Stimulated activated memory B cell treated with anti-CD40 and anti-IgM and Interleukin-4, amounts not matched to agents 10 μg/mL and 1 μg/mL and 100 μg/mL, for 72 hours (primary cell): ENCODE measurements around the gene TPRG1L.

ENCODE experiments used
- ATAC-seq: fragments of 150-1000 bp; cut with Tn5 transposase; 2 replicates; pipeline ENCODE4 v1.10.0; 2021
- H3K27ac Mint-ChIP-seq: one replicate; pipeline ENCODE4 v1.8.0; 2022; ENCODE audit warnings: mild to moderate bottlenecking, mixed read lengths
- H3K27me3 Mint-ChIP-seq: one replicate; pipeline ENCODE4 v1.8.0; 2022; ENCODE audit warnings: mixed read lengths
- H3K36me3 Mint-ChIP-seq: one replicate; pipeline ENCODE4 v1.8.0; 2022; ENCODE audit warnings: mixed read lengths
- H3K4me1 Mint-ChIP-seq: one replicate; pipeline ENCODE4 v1.8.0; 2022; ENCODE audit warnings: mixed read lengths
- H3K4me3 Mint-ChIP-seq: one replicate; pipeline ENCODE4 v1.8.0; 2022; ENCODE audit warnings: mild to moderate bottlenecking, moderate library complexity, mixed read lengths
- H3K9me3 Mint-ChIP-seq: one replicate; pipeline ENCODE4 v1.8.0; 2022; ENCODE audit warnings: mixed read lengths

The TPRG1L gene

GRCh38 chr1:3676581-3677470, 52.0 kb downstream of the TPRG1L start:
- H3K4me1 Mint-ChIP-seq, result peaks cover 85% of the 10 kb centered on the region
- H3K36me3 Mint-ChIP-seq, result no peaks in the 10 kb centered on the region
- peaks cover 12% of the 10 kb centered on the region for H3K27me3 Mint-ChIP-seq
- peak overlapping the region; percentile 83 for H3K27ac Mint-ChIP-seq
- peak overlapping the region; percentile 32 for H3K4me3 Mint-ChIP-seq
- H3K9me3 Mint-ChIP-seq, result peaks cover 5% of the 10 kb centered on the region
- ATAC-seq, result peak; percentile 83

- peak; percentile 1 for ATAC-seq
- H3K27me3 Mint-ChIP-seq, result peaks cover 12% of the 10 kb centered on the region
- H3K9me3 Mint-ChIP-seq, result peaks cover 5% of the 10 kb centered on the region
- H3K36me3 Mint-ChIP-seq, result no peaks in the 10 kb centered on the region
- H3K4me3 Mint-ChIP-seq, result peak overlapping the region; percentile 32
- peaks cover 78% of the 10 kb centered on the region for H3K4me1 Mint-ChIP-seq
- H3K27ac Mint-ChIP-seq, result peak overlapping the region; percentile 83
Measured at GRCh38 chr1:3677484-3677883, 52.7 kb downstream of the TPRG1L start.

- ATAC-seq, result no peak
- H3K27ac Mint-ChIP-seq, result peak overlapping the region; percentile 83
- peaks cover 68% of the 10 kb centered on the region for H3K4me1 Mint-ChIP-seq
- peak overlapping the region; percentile 0 for H3K4me3 Mint-ChIP-seq
- peaks cover 5% of the 10 kb centered on the region for H3K9me3 Mint-ChIP-seq
- H3K36me3 Mint-ChIP-seq, result no peaks in the 10 kb centered on the region
- H3K27me3 Mint-ChIP-seq, result peaks cover 21% of the 10 kb centered on the region
Measured at GRCh38 chr1:3678361-3679097, 53.7 kb downstream of the TPRG1L start.

- H3K4me3 Mint-ChIP-seq, result peak overlapping the region; percentile 0
- peaks cover 62% of the 10 kb centered on the region for H3K4me1 Mint-ChIP-seq
- ATAC-seq, result no peak
- peaks cover 24% of the 10 kb centered on the region for H3K27me3 Mint-ChIP-seq
- H3K27ac Mint-ChIP-seq, result peak overlapping the region; percentile 48
- H3K9me3 Mint-ChIP-seq, result peaks cover 5% of the 10 kb centered on the region
- no peaks in the 10 kb centered on the region for H3K36me3 Mint-ChIP-seq
Measured at GRCh38 chr1:3679098-3679555, 54.3 kb downstream of the TPRG1L start.
